Uterine smooth muscle cell (primary cell): ENCODE measurements around the gene IRF2BP1. TPM values are rescaled to one million over a fixed set of nuclear protein-coding genes. Genes with fewer than 3 reads are reported as not detected.

ENCODE experiments used
- total RNA-seq: library from RNA; depleted of rRNA; stranded (reverse); fragments of >200 nt; gene quantifications from 2 replicates; pipeline ENCODE4 v1.2.3, GENCODE V29; 2014

IRF2BP1 gene
- 29.3 and 34.6 TPM in 2 replicates for total RNA-seq

GRCh38 chr19:45885556-45886426 is at the start of gene IRF2BP1:
Gene IRF2BP1, minus strand, starts transcription at chr19:45886141. Its CDS starts 367 bp downstream, at chr19:45885774.

GRCh38 chr19:45913874-45914830 is 28.2 kb upstream of the IRF2BP1 start, which contains the start of gene NANOS2:
Gene NANOS2, minus strand, starts transcription at chr19:45914778. Its CDS starts 85 bp downstream, at chr19:45914693.

GRCh38 chr19:45901912-45902650 is 16.1 kb upstream of the IRF2BP1 start, which contains the start of gene MYPOP:
Gene MYPOP, minus strand, starts transcription at chr19:45902613. Its CDS starts 840 bp downstream, at chr19:45901773.

DNA sequence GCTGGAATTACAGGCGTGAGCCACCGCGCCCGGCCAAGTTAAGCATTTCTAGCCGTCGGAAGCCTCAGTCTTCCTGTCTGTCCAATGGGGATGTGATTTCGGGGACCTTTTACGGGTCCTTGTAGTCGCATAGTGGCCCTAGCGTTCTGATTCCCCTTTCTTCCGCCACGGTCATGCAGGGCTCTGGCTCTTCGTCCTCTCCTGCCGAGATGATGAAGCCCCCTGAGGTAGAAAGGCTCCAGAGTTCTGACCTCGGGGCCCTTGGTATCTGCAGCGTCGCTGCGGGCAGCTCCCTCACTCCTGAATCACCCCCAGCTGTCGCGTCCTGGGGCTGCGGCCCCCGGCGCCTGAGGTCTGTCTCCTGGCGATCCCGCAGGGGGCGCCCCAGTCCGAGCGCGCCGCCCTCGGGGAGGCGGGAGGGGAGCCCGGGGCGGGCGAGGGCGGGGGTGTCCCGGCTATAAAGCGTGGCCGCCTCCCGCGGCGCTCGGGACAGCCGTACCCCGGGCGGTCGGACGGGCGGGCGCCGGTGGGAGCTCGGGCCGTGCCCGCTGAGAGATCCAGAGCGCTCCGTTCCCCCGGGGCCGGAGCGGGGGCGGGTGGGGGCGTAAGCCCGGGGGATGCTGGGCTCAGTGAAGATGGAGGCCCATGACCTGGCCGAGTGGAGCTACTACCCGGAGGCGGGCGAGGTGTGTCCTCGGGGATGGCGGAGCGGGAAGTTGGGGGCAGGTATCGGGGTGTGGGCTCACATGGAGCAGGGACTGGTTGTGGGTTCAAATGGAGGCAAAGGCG is 21.9 kb downstream of the IRF2BP1 start, which contains the start of gene FOXA3:
FOXA3 (plus strand) TSS at position 487 of the 789 bp plus-strand sequence; CDS start at position 618, 131 bp downstream.

DNA sequence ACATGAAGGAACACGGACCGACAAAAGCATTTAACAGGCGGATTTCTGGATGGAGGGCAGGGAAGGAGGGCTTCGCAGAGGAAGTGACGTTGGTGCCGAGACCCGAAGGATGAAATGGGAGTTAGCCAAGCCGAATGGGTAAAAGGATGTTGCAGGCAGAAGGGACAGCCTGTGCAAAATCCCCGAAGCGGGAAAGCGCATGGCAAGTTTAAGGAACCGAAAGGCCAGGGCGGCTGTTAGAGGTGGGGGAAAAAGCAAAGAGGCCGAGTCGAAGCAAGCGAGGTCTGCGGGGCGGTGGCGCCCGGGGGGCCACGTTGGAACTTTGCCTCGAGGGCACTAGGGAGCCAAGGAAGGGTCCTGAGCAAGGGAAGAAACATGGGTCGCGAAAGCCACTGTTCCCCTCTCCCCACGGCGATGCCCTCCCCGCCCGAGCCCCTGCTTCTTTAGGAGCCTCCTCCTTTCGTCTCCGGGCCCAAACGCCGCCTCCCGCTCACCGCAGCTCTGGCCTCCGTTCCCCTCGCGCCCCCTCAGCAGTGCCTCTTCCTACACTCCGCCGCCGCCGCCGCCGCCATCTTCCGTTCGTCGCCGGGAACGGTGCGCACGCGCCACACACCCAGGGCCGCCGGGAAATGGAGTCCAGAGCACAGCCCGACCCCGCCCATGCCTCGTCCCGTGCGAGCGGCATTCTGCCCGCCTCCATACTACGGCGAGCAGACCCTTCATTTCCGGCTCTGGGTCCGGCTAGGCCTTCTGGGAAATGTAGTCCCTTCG is 23.2 kb downstream of the IRF2BP1 start, which contains the start of gene SYMPK:
SYMPK (minus strand) TSS at position 584 of the 771 bp plus-strand sequence. CDS start 8,652 bp downstream, outside the sequence.

Other genes starting within 250 kb of the IRF2BP1 start
- 48.3 and 65.2 TPM in 2 replicates for gene EML2, start 246.7 kb downstream of the IRF2BP1 start, total RNA-seq
- gene GIPR, start 217.9 kb downstream of the IRF2BP1 start, total RNA-seq: under 0.01 TPM in 1 of 2 replicates, not detected in the other
- 360 and 424 TPM in 2 replicates for gene SNRPD2, start 194.2 kb downstream of the IRF2BP1 start, total RNA-seq
- 15.6 and 24.7 TPM in 2 replicates for gene QPCTL, start 193.5 kb downstream of the IRF2BP1 start, total RNA-seq
- 4.4 and 5.6 TPM in 2 replicates for gene FBXO46, start 155.2 kb downstream of the IRF2BP1 start, total RNA-seq
- gene MEIOSIN, start 152.7 kb downstream of the IRF2BP1 start, total RNA-seq: not detected in 2 replicates
- 7.0 and 13.6 TPM in 2 replicates for gene SIX5, start 116.9 kb downstream of the IRF2BP1 start, total RNA-seq
- 21.7 and 39.0 TPM in 2 replicates for gene DMPK, start 103.7 kb downstream of the IRF2BP1 start, total RNA-seq
- gene DMWD, start 93.3 kb downstream of the IRF2BP1 start, total RNA-seq: 42.9 and 55.0 TPM in 2 replicates
- gene RSPH6A, start 70.8 kb downstream of the IRF2BP1 start, total RNA-seq: 0.11 and 0.12 TPM in 2 replicates
- 34.7 and 37.6 TPM in 2 replicates for gene SYMPK, start 23.0 kb downstream of the IRF2BP1 start, total RNA-seq
- gene FOXA3, start 21.8 kb downstream of the IRF2BP1 start, total RNA-seq: not detected in 2 replicates
- 0.77 and 1.2 TPM in 2 replicates for gene MYPOP, start 16.5 kb upstream of the IRF2BP1 start, total RNA-seq
- gene NANOS2, start 28.6 kb upstream of the IRF2BP1 start, total RNA-seq: not detected in 2 replicates
- gene NOVA2, start 87.7 kb upstream of the IRF2BP1 start, total RNA-seq: under 0.01 TPM in 1 of 2 replicates, not detected in the other
- gene CCDC61, start 109.3 kb upstream of the IRF2BP1 start, total RNA-seq: 10.5 and 11.6 TPM in 2 replicates
- gene PGLYRP1, start 136.9 kb upstream of the IRF2BP1 start, total RNA-seq: not detected in 2 replicates
- under 0.01 TPM in 1 of 2 replicates, not detected in the other for gene IGFL4, start 154.9 kb upstream of the IRF2BP1 start, total RNA-seq
- gene IGFL3, start 238.5 kb upstream of the IRF2BP1 start, total RNA-seq: not detected in 2 replicates